ENCODE results near the gene ARHGAP26. TPM values are rescaled to one million over a fixed set of nuclear protein-coding genes. Genes with fewer than 3 reads are reported as not detected.

ARHGAP26 gene
- total RNA-seq, 1 donor from 2014 or later, result 42.1 TPM

GRCh38 chr5:143108498-143109128, 338.4 kb downstream of the ARHGAP26 start:
- Histone ChIP-seq H3K9me3 (no peaks in the 10 kb centered on the region), H3K27me3 (ENCODE audit: low read depth) (no peaks in the 10 kb centered on the region), H3K27ac (no peak overlapping the region), H3K36me3 (no peaks in the 10 kb centered on the region), H3K4me3 (no peak overlapping the region), H3K4me1 (peaks cover 41% of the 10 kb centered on the region)
- no peak for TF ChIP-seq CTCF (IDR thresholded peaks at IDR 0.05)
- intact Hi-C loops (cut with DNase I), result no loop called here
- DNase-seq, result no peak
- ATAC-seq, result peak; percentile 25 to 29

- intact Hi-C loops (cut with DNase I), result no loop called here
- no peaks in the 10 kb centered on the region for H3K9me3 ChIP-seq
- no peak overlapping the region for H3K4me3 ChIP-seq
- no peaks in the 10 kb centered on the region for H3K36me3 ChIP-seq
- DNase-seq (no peak), ATAC-seq (no peak)
- H3K4me1 ChIP-seq, result peaks cover 41% of the 10 kb centered on the region
- H3K27ac ChIP-seq, result no peak overlapping the region
- no peak for TF ChIP-seq CTCF (IDR thresholded peaks at IDR 0.05)
- no peaks in the 10 kb centered on the region for H3K27me3 ChIP-seq (ENCODE audit: low read depth)
These were observed 340.4 kb downstream of the ARHGAP26 start for GRCh38 chr5:143110591-143110990.

- Histone ChIP-seq H3K27ac (no peak overlapping the region), H3K4me3 (no peak overlapping the region), H3K4me1 (peaks cover 41% of the 10 kb centered on the region), H3K9me3 (no peaks in the 10 kb centered on the region), H3K36me3 (no peaks in the 10 kb centered on the region), H3K27me3 (ENCODE audit: low read depth) (no peaks in the 10 kb centered on the region)
- TF ChIP-seq CTCF (IDR thresholded peaks at IDR 0.05), result no peak
- DNase-seq, result no peak
- intact Hi-C loops (cut with DNase I), result no loop called here
- ATAC-seq, result no peak
These were observed 341.6 kb downstream of the ARHGAP26 start for GRCh38 chr5:143111799-143112198.

- intact Hi-C loops (cut with DNase I), result no loop called here
- Histone ChIP-seq H3K27ac (no peak overlapping the region), H3K9me3 (no peaks in the 10 kb centered on the region), H3K4me3 (no peak overlapping the region), H3K4me1 (peaks cover 28% of the 10 kb centered on the region), H3K36me3 (no peaks in the 10 kb centered on the region), H3K27me3 (ENCODE audit: low read depth) (no peaks in the 10 kb centered on the region)
- TF ChIP-seq CTCF (IDR thresholded peaks at IDR 0.05), result no peak
- ATAC-seq, result no peak
- no peak for DNase-seq
These were observed 343.3 kb downstream of the ARHGAP26 start for GRCh38 chr5:143113461-143113860.

GRCh38 chr5:143114481-143114880, 344.3 kb downstream of the ARHGAP26 start:
- H3K9me3 ChIP-seq, result no peaks in the 10 kb centered on the region
- H3K27me3 ChIP-seq (ENCODE audit: low read depth), result no peaks in the 10 kb centered on the region
- H3K4me1 ChIP-seq, result peaks cover 21% of the 10 kb centered on the region
- H3K27ac ChIP-seq, result no peak overlapping the region
- no peak for TF ChIP-seq CTCF (IDR thresholded peaks at IDR 0.05)
- H3K4me3 ChIP-seq, result no peak overlapping the region
- no peaks in the 10 kb centered on the region for H3K36me3 ChIP-seq
- ATAC-seq (no peak), DNase-seq (no peak)
- intact Hi-C loops (cut with DNase I), result no loop called here
